GM06990 (cell line): ENCODE results near the gene KRT8.

Experiments used
- DNase-seq: peaks from one replicate; pipeline ENCODE4 v3.0.0-alpha.2; 2011; ENCODE audit not compliant: insufficient read length; ENCODE audit errors: extremely low read depth
- H3K27me3 ChIP-seq: replicated peaks from 2 replicates; pipeline ENCODE4 v1.6.0; 2011; ENCODE audit warnings: low read length; ENCODE audit not compliant: control insufficient read depth, insufficient read depth
- H3K36me3 ChIP-seq: 2 replicates; pipeline ENCODE4 v1.5.1; 2011; ENCODE audit warnings: low read length; ENCODE audit not compliant: control insufficient read depth, insufficient read depth
- H3K4me3 ChIP-seq: replicated peaks from 2 replicates; pipeline ENCODE4 v1.5.1; 2011; ENCODE audit warnings: low read depth, mild to moderate bottlenecking, control low read depth, low read length
- CTCF ChIP-seq: IDR thresholded peaks from 2 replicates; pipeline ENCODE4 v1.5.1; 2011; ENCODE audit warnings: low read length, control low read depth, mild to moderate bottlenecking, inconsistent platforms; ENCODE audit not compliant: insufficient read depth, poor library complexity, severe bottlenecking

The KRT8 gene

GRCh38 chr12:52865090-52865944, 39.6 kb downstream of the KRT8 start:
- Histone ChIP-seq H3K4me3 (no peak overlapping the region), H3K27me3 (no peaks in the 10 kb centered on the region; the same call in none of the 2 replicates), H3K36me3 (no peaks in the 10 kb centered on the region)
- TF ChIP-seq CTCF: peak; percentile 86
- no peak for DNase-seq

- no peak overlapping the region for H3K4me3 ChIP-seq
- H3K36me3 ChIP-seq: no peaks in the 10 kb centered on the region
- no peak for TF ChIP-seq CTCF
- DNase-seq: no peak
- H3K27me3 ChIP-seq: peaks cover 1% of the 10 kb centered on the region
Observed at GRCh38 chr12:52862023-52862422, 42.9 kb downstream of the KRT8 start.

DNA sequence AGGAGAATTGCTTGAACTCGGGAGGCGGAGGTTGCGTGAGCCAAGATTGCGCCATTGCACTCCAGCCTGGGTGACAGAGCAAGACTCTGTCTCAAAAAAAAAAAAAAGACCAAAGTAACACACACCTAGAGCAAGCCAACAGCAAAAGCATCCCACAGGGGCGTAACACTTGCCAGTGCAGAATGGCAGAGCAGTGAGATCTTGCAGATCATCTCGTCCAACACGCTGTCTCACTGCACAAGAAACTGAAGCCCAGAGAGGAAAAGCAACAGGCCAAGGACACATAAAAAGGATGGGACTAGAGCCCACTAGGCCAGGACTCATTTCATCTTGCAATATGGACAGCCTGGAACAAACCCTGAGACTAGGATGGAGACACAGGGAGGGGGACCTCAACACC, 43.4 kb downstream of the KRT8 start:
- TF ChIP-seq CTCF: no peak
- H3K27me3 ChIP-seq: peaks cover 1% of the 10 kb centered on the region
- no peaks in the 10 kb centered on the region for H3K36me3 ChIP-seq
- no peak for DNase-seq
- H3K4me3 ChIP-seq: no peak overlapping the region

DNA sequence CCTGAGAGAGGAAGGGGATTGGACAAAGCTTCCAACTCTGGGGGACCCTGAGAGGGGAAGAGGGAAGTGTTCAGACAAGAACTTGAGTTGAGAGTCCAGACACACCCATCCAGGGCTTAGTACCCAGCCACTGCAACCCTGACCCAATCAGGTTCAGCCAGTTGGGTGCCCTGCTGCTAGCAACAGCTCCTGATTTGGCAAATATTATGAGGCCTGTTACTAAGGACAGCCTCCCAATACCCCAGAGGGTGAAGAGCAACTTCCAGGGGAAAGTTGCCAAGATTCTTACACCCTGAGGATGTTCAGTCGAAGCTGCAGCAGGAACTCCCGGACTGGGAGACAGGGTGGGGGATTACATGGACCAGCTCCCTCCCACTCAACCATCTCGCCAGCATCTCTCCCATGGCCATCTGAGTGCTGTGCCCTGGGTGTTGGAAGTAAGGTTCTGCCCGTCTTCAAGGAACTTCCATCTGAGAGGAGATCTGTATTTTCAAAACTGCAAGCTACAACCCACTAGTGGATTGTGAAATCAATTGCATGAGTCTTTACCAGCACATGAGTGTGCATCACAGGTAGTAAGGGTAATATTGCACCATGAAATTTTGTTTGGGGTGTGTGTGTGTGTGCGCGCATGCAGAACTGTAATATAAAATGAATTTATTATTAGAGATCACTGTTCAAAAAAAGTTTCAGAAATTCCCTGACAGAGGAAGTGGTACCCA, 44.6 kb downstream of the KRT8 start:
- H3K27me3 ChIP-seq: peaks cover 1% of the 10 kb centered on the region; the same call in 1 of the 2 replicates
- H3K4me3 ChIP-seq: no peak overlapping the region
- no peak for DNase-seq
- H3K36me3 ChIP-seq: no peaks in the 10 kb centered on the region
- no peak for TF ChIP-seq CTCF

DNA sequence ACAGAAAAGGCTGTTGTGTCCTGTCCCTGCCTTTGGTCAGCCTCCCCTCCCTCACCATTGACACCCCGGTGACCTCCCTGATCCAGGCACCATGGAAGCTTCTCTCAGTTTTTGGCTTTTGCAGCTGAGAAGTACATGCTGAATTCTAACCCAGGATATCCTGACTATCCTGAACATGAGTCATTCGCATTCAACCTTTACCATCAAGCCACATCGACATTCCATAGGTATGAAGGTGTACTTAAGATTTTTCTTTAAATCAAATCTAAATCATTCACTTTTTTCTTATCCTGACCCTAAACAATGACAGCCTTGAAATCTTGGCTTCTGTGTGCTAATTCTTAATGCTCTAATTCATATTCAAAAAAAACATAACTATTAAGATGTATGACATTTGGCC, 47.4 kb downstream of the KRT8 start:
- Histone ChIP-seq H3K4me3 (no peak overlapping the region), H3K27me3 (peaks cover 1% of the 10 kb centered on the region), H3K36me3 (no peaks in the 10 kb centered on the region)
- no peak for DNase-seq
- no peak for TF ChIP-seq CTCF
